Measurements from ENCODE around the gene LCE1B.

Gene LCE1B

GRCh38 chr1:152811671-152812070 is at the start of gene LCE1B:
TSS of gene LCE1B (plus strand) at chr1:152811971. CDS start at chr1:152812447, 476 bp downstream.
- no peak for DNase-seq (ENCODE audit: low read depth)

GRCh38 chr1:152768847-152769533 is 42.8 kb upstream of the LCE1B start:
- no peak for DNase-seq (ENCODE audit: low read depth)

GRCh38 chr1:152770411-152770810 is 41.4 kb upstream of the LCE1B start:
- no peak for DNase-seq (ENCODE audit: low read depth)

- no peak for DNase-seq (ENCODE audit: low read depth)
Measured at GRCh38 chr1:152774875-152775274, 36.9 kb upstream of the LCE1B start, which contains the start of gene LCE1F. TSS of gene LCE1F (plus strand) at chr1:152775140. CDS start at chr1:152776372, 1,232 bp downstream.

GRCh38 chr1:152776361-152776760 is 35.4 kb upstream of the LCE1B start:
- no peak for DNase-seq (ENCODE audit: low read depth)

- no peak for DNase-seq (ENCODE audit: low read depth)
Measured at GRCh38 chr1:152777510-152778137, 34.1 kb upstream of the LCE1B start.

- DNase-seq (ENCODE audit: low read depth), result no peak
Measured at GRCh38 chr1:152783095-152783494, 28.7 kb upstream of the LCE1B start.

GRCh38 chr1:152786077-152786476 is 25.7 kb upstream of the LCE1B start, which contains the start of gene LCE1E:
TSS of gene LCE1E (plus strand) at chr1:152786257. CDS start at chr1:152787300, 1,043 bp downstream.
- DNase-seq (ENCODE audit: low read depth), result no peak

GRCh38 chr1:152795686-152796085 is 16.1 kb upstream of the LCE1B start:
- no peak for DNase-seq (ENCODE audit: low read depth)

- DNase-seq (ENCODE audit: low read depth), result no peak
Measured at GRCh38 chr1:152796421-152796820, 15.3 kb upstream of the LCE1B start, which contains the start of gene LCE1D. TSS of gene LCE1D (plus strand) at chr1:152796721. CDS start at chr1:152797795, 1,074 bp downstream.

GRCh38 chr1:152801333-152801732 is 10.4 kb upstream of the LCE1B start:
- DNase-seq (ENCODE audit: low read depth), result no peak

- DNase-seq (ENCODE audit: low read depth), result no peak
Measured at GRCh38 chr1:152806576-152806975, 5.2 kb upstream of the LCE1B start, which contains the start of gene LCE1C. TSS of gene LCE1C (minus strand) at chr1:152806651. CDS start at chr1:152805478, 1,173 bp downstream.

GRCh38 chr1:152811050-152811449 is 721 bp upstream of the LCE1B start:
- no peak for DNase-seq (ENCODE audit: low read depth)

- no peak for DNase-seq (ENCODE audit: low read depth)
Measured at GRCh38 chr1:152817309-152817708, 5.5 kb downstream of the LCE1B start.

GRCh38 chr1:152823294-152823693 is 11.5 kb downstream of the LCE1B start:
- DNase-seq (ENCODE audit: low read depth), result no peak

GRCh38 chr1:152824964-152825363 is 13.2 kb downstream of the LCE1B start:
- no peak for DNase-seq (ENCODE audit: low read depth)

- no peak for DNase-seq (ENCODE audit: low read depth)
Measured at GRCh38 chr1:152827173-152827572, 15.4 kb downstream of the LCE1B start, which contains the start of gene LCE1A. TSS of gene LCE1A (plus strand) at chr1:152827473. CDS start at chr1:152827473, 0 bp downstream.

GRCh38 chr1:152836870-152837269 is 25.1 kb downstream of the LCE1B start:
- DNase-seq (ENCODE audit: low read depth), result no peak

- DNase-seq (ENCODE audit: low read depth), result no peak
Measured at GRCh38 chr1:152842556-152842955, 30.8 kb downstream of the LCE1B start, which contains the start of gene LCE6A. TSS of gene LCE6A (plus strand) at chr1:152842856. CDS start at chr1:152843521, 665 bp downstream.

GRCh38 chr1:152855661-152856060 is 43.9 kb downstream of the LCE1B start:
- DNase-seq (ENCODE audit: low read depth), result no peak

- DNase-seq (ENCODE audit: low read depth), result no peak
Measured at GRCh38 chr1:152858062-152858461, 46.3 kb downstream of the LCE1B start.

- DNase-seq (ENCODE audit: low read depth), result no peak
Measured at GRCh38 chr1:152859696-152860095, 47.9 kb downstream of the LCE1B start, which contains the start of gene LCE7A. TSS of gene LCE7A (plus strand) at chr1:152859996. CDS start at chr1:152860698, 702 bp downstream.

- DNase-seq (ENCODE audit: low read depth), result no peak
Measured at GRCh38 chr1:152860129-152860528, 48.4 kb downstream of the LCE1B start.

Data from T-helper 22 cell (primary cell).